CD4-positive, alpha-beta T cell treated with Interleukin-15 for 4 hours (primary cell): ENCODE measurements around the gene B4GALNT1.
"Not testable (repeated sequence)": the region's sequence is repeated elsewhere in the genome, so short reads cannot be mapped to it uniquely, and the experiment has no call there.

ENCODE experiments used
- DNase-seq: peaks from one replicate; pipeline ENCODE4 v3.0.0-alpha.2; 2020; ENCODE audit warnings: low spot score

The B4GALNT1 gene

GRCh38 chr12:57607958-57608663 lies 24.9 kb downstream of the B4GALNT1 start:
- no peak for DNase-seq

- no peak for DNase-seq
Observed at GRCh38 chr12:57606821-57607220, 26.2 kb downstream of the B4GALNT1 start.

GRCh38 chr12:57606399-57606798 lies 26.6 kb downstream of the B4GALNT1 start:
- no peak for DNase-seq

- DNase-seq, result no peak
Observed at GRCh38 chr12:57605811-57606311, 27.1 kb downstream of the B4GALNT1 start.

- no peak for DNase-seq
Observed at GRCh38 chr12:57604992-57605810, 27.8 kb downstream of the B4GALNT1 start.

- DNase-seq, result peak; percentile 34
Observed at GRCh38 chr12:57604454-57604991, 28.5 kb downstream of the B4GALNT1 start, which contains the start of gene DTX3. Gene DTX3, plus strand, starts transcription at chr12:57604824. Its CDS starts 1,694 bp downstream, at chr12:57606518.

GRCh38 chr12:57603815-57604453 lies 29.1 kb downstream of the B4GALNT1 start:
- DNase-seq, result no peak

- DNase-seq, result no peak
Observed at GRCh38 chr12:57603324-57603723, 29.7 kb downstream of the B4GALNT1 start.

GRCh38 chr12:57602544-57602943 lies 30.5 kb downstream of the B4GALNT1 start:
- no peak for DNase-seq

GRCh38 chr12:57600395-57600794 lies 32.6 kb downstream of the B4GALNT1 start:
- no peak for DNase-seq

GRCh38 chr12:57593187-57593586 lies 39.8 kb downstream of the B4GALNT1 start:
- no peak for DNase-seq

- DNase-seq, result no peak
Observed at GRCh38 chr12:57592551-57593165, 40.3 kb downstream of the B4GALNT1 start.

- no peak for DNase-seq
Observed at GRCh38 chr12:57591782-57592325, 41.1 kb downstream of the B4GALNT1 start.

- peak; percentile 81 for DNase-seq
Observed at GRCh38 chr12:57590864-57591781, 41.9 kb downstream of the B4GALNT1 start, which contains the start of gene PIP4K2C. Gene PIP4K2C, plus strand, starts transcription at chr12:57591192. Its CDS starts 98 bp downstream, at chr12:57591290.

GRCh38 chr12:57590479-57590863 lies 42.5 kb downstream of the B4GALNT1 start:
- no peak for DNase-seq

- DNase-seq, result not testable (repeated sequence)
Observed at GRCh38 chr12:57588951-57589610, 43.9 kb downstream of the B4GALNT1 start.

- no peak for DNase-seq
Observed at GRCh38 chr12:57586832-57587429, 46.1 kb downstream of the B4GALNT1 start.

- DNase-seq, result no peak
Observed at GRCh38 chr12:57586128-57586527, 46.9 kb downstream of the B4GALNT1 start.

GRCh38 chr12:57585156-57585555 lies 47.8 kb downstream of the B4GALNT1 start:
- no peak for DNase-seq
